AG20443 (cell line): Measurements from ENCODE around the gene ABCC2.

Experiments used
- DNase-seq: peaks from one replicate; pipeline ENCODE4 v3.0.0; 2012; ENCODE audit warnings: low spot score, mixed read lengths

Gene ABCC2

DNA sequence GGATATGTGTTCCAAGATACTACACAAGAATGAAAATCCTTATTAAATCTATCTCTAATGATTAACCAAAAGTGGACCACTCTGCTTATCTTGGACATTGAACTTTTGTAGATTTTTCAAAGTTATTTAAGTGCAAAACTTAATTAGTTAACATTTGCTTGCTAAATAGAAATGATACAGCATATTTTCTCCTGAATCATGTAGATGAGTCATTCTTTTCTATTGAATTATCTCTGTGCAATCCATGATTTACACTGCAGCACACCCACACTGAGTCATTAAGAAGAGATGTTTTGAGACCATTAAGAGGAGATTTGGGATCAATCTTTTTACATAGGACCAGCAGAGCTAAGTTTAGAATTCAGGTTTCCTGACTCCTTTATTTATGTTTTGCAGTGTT, 6.6 kb upstream of the ABCC2 start:
- peak; percentile 69 for DNase-seq

DNA sequence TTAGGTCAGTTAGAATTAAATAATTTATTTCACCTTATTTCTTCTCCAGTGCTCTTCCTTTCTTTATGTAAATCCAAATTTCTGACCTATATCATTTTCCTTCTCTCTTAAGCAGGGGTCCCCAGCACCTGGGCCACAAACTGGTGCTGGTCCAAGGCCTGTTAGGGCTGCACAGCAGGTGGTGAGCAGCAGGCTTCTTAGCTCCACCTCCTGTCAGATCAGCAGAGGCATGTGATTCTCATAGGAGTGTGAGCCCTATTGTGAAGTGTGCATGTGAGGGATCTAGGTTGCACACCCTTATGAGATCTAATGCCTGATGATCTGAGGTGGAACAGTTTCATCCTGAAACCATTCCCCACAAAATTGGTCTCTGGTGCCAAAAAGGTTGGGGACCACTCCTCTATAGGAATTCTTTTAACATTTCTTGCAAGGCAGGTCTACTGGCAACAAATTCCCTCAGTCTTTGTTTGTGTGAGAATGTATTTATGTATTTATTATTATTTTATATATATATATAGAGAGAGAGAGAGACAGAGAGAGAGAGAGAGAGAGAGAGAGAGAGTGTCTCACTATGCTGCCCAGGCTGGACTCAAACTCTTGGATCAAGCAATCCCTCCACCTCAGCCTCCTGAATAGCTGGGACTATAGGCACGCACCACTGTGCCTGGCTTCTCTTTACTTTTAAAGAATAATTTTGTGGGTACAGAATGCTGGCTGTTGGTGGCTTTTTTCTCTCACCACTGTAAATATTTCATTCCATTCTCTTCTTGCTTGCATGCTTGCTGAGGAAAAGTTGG, 4.3 kb upstream of the ABCC2 start:
- no peak for DNase-seq

DNA sequence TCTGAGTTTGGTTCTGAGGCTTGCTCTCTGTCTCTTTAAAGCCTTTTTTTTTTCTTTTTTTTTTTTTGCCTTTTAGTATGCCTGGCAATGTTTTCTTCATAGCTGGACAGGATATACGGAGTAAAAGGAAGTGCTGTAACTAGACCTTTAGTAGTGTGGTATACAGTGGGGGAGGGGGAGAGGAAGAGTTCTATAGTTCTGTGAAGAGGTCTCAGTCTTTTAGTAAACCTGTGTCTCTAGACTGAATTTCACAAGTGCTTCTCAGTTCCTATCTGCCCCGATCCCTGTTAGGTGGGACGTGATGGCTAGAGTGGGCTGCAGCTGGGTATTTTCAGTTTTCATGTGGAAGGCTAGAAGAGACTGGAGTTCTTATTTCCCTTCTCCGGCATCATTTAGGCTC, 3.1 kb upstream of the ABCC2 start:
- DNase-seq: no peak

DNA sequence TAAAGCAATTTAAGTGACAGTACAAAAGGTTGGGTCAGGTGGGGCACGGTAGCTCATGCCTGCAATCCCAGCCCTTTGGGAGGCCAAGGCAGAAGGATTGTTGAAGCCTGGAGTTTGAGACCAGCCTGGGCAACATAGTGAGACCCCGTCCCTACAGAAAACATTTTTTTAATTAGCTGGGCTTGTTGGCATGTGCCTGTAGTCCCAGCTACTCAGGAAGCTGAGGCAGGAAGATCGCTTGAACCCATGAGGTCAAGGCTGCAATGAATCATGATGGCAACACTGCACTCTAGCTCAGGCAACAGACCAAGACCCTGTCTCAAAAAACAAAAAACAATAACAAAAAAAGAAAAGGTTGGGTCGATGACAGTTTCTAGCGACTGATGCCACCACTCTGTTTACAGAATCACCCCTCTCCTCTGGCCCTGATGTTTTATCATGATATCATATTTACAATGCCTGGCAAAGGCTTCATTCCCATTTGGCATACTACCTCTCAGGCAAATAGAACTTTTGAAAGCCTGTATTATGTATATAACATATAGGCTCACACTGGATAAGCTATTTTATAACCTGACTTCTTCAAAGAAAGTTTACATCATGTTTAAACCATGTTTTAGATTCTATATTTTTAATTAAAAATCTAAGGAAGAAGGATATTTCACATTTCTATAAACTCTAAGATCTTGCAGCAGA, 558 bp upstream of the ABCC2 start:
- no peak for DNase-seq

DNA sequence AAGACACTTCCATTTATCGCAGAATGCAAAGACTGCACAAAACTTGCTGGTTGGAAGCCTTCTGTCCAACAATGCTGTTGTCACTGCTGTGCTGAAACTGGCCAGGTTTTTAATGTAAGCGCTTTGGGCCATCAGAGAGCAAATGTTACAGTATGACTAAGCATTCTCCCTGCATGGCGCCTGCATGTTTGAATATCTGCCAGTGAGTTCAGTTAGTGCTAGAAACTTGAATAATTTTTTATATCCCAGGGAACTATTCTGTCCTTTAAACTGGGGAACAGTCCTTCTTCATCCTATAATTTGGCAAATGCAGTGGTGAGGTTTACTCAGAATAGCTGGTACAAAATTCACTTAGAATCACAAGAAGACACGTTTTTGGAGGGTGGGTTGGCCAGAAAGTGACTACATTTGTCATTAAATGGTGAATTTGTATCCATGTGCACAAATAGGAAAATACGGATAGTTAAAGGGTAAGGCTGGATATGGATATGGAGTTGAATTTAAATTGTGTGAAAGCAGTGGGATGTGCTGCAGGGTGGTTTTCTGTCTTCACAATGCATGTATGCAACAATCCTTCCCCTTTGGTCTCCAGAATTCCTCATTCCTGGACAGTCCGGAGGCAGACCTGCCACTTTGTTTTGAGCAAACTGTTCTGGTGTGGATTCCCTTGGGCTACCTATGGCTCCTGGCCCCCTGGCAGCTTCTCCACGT, 1.7 kb downstream of the ABCC2 start:
- peak; percentile 69 for DNase-seq

DNA sequence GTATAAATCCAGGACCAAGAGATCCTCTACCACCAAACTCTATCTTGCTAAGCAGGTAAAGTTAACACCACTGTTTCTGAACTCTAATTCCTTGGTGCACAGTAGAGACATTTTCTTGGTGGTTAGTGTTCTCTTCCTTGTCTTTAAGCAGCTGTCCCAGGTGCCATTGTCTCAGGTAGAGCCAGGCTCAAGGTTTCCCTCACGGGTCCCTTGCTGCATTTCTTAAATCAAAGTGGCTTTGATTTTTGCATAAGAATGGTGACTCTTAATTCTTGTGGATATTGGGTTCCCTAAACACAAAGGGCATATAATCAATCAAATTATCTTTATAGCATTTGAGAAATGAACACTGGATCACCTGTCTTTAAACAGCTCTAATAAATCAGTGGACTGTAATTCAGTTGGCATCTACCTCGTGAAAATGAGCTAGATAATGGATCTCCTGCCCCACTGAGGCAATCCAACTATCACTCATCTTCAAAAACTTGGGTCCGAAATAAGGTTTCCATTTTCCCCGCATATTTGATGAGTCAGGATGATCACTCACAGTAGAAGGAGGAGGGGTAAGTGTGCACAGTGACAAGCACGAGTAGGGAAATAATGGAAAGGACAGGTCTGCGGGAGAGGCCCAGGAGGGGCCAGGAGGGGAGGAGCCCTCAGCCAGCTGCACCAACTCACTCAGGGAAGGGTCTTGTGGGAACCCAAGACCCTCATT, 2.4 kb downstream of the ABCC2 start:
- DNase-seq: no peak

DNA sequence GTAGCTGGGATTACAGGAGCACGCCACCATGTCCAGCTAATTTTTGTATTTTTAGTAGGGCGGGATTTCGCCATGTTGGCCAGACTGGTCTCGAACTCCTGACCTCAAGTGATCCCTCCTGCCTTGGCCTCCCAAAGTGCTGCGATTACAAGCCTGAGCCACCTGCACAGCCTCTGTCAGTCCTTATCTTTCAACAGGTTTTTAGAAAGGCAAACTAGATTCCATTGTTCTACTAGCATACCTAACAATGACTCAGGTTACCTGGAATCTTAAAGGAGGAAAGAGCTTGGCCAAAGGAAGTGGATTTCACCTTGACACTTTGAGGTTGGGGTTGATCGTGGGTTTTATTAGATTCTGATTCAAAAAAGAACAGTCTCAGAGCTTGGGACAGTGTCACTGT, 3.2 kb downstream of the ABCC2 start:
- no peak for DNase-seq

DNA sequence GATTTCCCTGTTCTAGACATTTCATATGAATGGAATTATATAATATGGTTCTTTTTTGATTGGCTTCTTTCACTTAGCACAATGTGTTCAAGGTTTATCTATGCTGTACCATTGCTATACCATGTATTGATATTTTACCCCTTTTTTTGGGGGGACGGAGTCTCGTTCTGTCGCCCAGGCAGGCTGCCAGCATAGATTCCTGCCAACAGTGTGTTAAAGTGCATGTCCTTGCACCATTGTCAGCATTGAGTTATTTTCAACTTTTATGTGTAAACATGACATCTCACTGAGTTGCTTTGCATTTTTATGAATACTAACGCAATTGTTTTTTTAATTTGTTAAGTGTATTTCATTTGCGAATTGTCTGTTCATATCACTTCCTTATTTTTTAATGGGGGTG, 4.9 kb downstream of the ABCC2 start:
- no peak for DNase-seq

DNA sequence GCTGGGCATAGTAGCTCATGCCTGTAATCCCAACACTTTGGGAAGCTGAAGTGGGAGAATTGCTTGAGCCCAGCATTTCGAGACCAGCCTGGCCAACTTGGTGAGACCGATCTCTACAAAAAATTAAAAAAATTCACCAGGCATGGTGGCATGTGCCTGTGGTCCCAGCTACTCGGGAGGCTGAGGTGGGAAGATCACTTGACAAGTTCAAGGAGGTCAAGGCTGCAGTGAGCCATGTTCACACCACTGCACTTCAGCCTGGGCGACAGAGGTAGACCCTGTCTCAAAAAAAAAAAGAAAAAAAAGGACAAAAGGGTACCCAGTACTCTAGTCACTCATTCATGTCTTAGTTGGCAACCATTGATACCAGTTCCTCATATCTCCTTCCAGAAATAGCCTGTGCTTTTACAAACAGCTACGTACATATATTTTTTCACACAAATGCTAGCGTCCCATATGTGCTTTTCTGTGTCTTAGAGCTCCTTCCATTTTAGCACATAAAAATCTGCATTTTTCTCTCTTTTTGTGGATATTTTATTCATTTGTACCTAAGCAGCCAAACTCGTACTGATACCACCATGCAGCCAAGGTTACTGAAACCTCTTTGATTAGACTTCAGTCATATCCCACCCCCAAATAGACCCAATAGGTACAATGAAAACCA, 5.5 kb downstream of the ABCC2 start:
- no peak for DNase-seq

DNA sequence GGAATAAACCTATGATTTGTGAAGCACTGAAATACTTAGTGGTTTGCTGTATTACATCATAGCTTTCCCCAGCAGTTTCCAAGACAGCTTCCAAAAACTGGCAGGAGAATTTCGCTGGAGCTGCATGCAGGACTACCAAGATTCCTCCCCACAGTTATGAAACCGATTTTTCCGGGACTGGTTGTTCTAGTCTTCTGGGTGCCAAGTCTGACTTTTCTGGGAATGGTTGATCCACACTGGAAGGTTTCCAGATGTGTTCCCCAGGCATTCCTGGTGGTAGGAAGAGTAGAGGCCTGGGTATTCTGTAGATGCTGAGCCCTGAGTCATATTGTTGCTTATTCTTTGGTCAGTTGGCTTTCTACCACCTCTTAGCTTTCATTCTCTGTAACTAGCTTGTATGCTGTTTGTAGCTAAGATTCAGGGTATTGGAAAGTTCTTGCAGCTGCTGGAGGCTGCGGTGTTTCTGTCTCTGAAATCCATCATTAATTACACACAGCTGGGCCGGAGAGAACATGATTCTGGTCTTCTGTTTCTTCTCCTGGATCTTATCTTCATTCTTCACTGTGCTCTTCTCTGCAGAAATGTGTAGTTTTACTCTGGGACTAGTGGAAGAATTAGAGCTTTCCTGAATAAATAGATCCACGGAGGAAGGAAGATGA, 6.3 kb downstream of the ABCC2 start:
- DNase-seq: peak; percentile 73

DNA sequence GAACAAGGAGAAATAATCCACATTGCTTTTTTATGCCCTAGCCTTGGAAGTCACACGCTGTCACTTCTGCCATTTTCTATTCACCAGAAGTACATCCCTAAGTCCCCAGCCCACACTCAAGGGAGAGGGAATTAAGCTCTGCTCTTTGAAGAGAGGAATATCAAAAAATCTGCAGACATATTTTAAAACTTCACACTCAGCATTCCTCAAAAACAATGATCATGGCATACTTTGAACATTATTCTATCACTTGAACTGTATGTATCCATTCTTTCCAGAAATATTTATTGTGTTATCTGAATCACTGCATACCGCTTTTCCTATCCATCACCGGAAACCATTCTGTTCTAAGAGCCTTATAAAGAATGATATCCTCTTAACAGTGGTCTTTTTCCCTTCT, 9.4 kb downstream of the ABCC2 start:
- no peak for DNase-seq

DNA sequence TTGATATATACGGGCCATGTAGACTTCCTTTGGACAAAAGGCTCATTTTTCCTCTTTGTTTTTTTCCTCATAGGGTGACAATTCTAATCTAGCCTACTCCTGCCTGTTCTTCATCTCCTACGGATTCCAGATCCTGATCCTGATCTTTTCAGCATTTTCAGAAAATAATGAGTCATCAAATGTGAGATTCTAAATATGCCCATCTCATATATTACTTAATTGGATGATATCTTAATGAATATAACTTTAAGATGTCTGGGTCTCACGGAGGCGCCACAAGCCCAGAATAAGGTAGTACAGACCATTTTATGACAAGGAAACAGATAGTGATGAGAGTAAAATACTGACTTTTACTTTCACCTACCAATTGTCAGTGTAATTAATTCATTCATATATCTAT, 11.4 kb downstream of the ABCC2 start:
- DNase-seq: no peak

DNA sequence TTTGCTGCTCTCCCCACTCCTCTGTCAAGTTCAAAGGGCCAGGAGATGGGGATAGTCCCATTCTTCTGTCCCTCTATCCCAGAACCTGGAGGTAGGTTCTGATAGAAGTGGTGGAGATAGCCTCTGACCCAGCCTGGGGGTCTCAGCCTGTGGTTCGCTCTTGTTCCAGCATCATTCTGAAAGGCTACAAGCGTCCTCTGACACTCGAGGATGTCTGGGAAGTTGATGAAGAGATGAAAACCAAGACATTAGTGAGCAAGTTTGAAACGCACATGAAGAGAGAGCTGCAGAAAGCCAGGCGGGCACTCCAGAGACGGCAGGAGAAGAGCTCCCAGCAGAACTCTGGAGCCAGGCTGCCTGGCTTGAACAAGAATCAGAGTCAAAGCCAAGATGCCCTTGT, 14.5 kb downstream of the ABCC2 start:
- DNase-seq: no peak

DNA sequence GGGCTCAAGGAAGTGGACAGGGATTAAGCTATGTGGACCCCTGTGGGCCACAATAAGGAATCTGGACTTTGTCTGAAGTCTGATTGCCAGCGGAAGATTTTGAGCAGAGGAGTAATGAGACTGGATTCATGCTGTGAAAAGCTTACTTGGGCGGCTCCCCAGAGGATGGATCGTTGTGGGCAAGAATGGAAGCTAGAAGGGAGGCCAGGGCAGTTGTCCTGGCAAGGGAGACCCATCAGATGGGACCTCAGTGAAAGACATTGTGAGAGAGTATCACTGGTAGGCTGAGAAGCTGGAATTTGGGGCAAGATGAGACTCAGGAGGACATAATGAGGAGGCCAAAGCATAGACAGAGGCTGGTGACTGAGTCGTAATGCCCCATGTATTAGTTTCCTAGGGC, 15.6 kb downstream of the ABCC2 start:
- DNase-seq: no peak

DNA sequence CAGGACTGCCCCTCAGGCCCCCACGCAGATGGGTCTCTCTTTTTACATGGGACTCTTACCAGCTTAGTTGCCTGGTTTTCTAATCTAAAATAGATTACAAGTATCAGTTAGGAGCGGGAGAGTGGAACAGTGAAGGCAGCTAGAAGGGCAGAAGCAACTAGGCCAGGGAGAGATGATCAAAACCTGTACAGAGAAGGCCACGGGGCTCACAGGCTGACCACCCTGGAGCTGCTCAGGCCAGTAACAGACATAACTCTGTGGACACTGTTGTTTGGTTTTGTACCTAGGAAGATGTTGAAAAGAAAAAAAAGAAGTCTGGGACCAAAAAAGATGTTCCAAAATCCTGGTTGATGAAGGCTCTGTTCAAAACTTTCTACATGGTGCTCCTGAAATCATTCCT, 16.5 kb downstream of the ABCC2 start:
- no peak for DNase-seq

DNA sequence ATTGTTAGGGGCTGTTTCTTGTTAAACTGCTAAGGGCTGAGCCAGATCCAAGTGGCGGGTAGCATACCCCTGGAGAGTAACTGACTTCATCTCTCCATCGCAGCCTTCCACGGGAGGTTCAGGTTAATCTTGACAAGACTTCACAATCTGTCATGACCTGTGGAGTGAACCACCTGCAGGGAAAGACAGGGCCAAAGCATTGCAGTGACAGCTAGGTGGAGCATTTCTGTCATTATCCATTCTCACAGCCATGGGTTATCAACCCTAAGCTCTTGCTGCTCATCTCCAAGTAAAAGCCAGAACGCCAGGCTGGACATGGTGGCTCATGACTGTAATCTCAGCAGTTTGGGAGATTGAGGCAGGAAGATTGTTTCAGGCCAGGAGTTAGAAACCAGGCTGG, 17.2 kb downstream of the ABCC2 start:
- no peak for DNase-seq

DNA sequence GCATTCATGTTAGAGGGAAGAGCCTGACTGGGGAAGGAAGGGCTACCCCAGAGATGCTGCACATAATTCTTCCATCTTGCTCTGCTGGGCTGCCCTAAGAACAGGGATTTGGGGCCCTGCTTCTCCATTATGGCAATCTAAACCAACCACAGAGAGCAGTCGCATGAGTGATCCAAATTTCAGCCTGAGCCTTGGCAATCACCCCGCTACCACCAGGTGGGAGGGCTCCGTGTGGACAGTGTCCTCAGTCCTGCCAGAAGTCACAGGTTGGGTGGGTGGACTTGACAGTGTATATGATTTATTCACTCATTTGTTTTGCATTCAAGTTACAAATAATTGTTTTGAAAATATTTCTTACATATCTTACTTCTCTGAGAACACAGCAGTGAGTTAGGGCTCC, 22.0 kb downstream of the ABCC2 start:
- no peak for DNase-seq

DNA sequence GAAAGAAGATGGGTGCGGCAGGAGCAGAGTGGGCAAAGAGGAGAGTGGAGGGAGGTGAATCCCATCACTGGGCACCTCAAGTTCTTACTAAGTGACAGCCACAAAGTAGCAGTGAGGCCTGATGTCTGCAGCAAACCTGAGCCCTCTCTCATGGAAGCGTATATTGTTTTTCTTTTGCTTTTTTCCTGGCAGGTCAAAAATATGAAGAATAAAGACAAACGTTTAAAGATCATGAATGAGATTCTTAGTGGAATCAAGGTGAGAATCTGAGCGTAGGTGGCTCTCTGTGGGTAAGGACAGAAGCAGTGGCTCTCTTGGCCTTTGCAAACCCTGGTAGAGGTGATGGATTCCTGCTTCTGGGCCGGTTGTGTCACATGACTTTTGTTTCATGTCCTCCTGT, 22.8 kb downstream of the ABCC2 start:
- DNase-seq: no peak

DNA sequence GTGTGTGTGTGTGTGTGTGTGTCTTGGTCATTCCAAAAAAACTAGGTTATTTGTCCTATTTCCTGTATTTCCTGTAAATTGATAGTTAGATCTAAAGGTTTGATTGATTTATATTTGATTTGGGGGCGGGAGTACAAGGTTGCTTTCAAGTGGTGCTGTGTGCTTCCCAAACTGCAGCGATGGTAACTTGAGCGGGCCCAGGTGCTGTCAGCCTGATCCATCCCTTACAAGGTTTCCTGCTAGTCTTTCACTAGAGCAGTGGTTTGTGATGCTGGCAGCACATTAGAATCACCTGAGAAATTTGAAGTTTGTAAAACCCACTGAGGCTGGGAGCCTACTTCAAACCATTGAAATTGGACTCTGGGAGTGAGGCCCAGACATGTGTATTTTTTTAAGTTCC, 23.7 kb downstream of the ABCC2 start:
- no peak for DNase-seq

DNA sequence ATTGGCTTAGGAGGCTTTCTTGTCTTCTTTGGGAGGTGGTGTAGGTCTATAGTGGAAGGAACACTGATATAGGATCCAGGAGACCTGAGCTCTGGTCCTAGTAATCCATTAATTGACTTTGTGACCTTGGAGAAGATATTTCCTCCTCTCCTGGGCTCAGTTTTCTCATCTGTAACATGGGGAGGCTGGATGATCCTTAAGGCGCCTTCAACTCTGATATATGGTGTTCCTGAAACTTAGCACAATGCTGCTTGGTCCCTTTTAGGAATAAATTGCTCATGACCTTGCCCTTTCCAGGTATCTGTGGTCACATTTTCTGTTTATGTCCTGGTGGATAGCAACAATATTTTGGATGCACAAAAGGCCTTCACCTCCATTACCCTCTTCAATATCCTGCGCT, 25.3 kb downstream of the ABCC2 start:
- no peak for DNase-seq

DNA sequence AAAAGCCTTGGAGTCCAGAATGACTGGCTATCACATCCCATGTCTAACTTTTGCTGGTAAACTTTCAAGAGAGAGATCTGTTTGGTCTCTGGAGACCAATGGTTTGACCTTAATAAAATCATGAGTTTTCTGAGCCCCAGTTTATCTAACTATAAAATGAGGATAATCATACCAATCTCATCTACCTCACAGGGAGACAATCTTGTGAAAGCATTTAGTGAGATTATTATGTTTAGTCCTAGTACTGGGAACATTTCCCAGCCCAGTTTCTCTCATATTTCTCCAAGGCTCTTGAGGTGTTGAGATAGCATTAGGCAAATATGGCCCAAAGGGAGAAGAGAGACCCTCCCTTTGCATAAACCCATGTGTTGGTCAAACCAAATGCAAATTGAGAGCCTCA, 25.8 kb downstream of the ABCC2 start:
- DNase-seq: no peak

DNA sequence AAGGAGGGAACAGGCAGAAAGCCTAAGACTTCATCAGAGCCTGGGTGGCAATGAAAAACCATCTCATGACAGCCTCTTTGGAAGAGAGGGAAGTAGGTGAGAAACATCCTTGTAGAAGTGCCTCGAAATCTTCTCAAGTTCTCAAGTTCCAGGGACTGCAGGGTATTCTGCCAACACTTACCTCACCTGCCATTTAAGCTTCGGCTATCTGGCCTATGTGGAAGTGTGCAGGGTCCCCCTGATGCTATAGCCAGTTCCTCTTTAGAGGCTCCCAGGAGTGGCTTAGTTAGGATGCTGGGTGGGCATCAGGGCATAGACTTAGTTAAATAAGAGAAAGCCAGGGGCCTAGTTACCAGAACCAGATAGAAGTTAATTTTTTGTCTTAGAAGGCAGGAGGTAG, 27.0 kb downstream of the ABCC2 start:
- DNase-seq: no peak
